Esophagus squamous epithelium (tissue), 5 donors: ENCODE measurements around the gene SHC2. TPM values are rescaled to one million over a fixed set of nuclear protein-coding genes. Genes with fewer than 3 reads are reported as not detected.
A peak's percentile ranks its signal among the peaks of the same experiment; 100 is the strongest.

ENCODE experiments used
- DNase-seq: peaks from one replicate; lab custom pipeline; 2025; lab: John Stamatoyannopoulos, UW
- H3K27ac ChIP-seq, 4 donors: fragments of 200-600 bp; sonication (generic); one replicate each; pipeline ENCODE4 v1.5.1; 2016 to 2019; ENCODE audit warnings: mild to moderate bottlenecking in 1 of 4
- H3K27me3 ChIP-seq, 4 donors: fragments of 200-600 bp; sonication (generic); 1 replicate in 3 of 4; 2 replicates in 1 of 4; pipeline versions ENCODE4 v1.5.1 to v1.6.0; 2017 to 2021; ENCODE audit warnings: antibody characterized with exemption in 1 of 4
- H3K36me3 ChIP-seq, 3 donors: fragments of 200-600 bp; sonication (generic); one replicate each; pipeline ENCODE4 v1.5.1; 2016 to 2019
- H3K4me1 ChIP-seq, 3 donors: fragments of 200-600 bp; sonication (generic); one replicate each; pipeline ENCODE4 v1.5.1; 2017 to 2019
- H3K4me3 ChIP-seq, 4 donors: fragments of 200-600 bp; sonication (generic); 1 replicate in 3 of 4; 2 replicates in 1 of 4; pipeline ENCODE4 v1.5.1; 2016 to 2019; ENCODE audit warnings: mild to moderate bottlenecking in 2 of 4, moderate library complexity in 1 of 4
- H3K9me3 ChIP-seq, 3 donors: fragments of 200-600 bp; sonication (generic); one replicate each; pipeline ENCODE4 v1.5.1; 2016 to 2019
- CTCF ChIP-seq, 6 experiments: fragments of 450-650 bp in 4 of 6; fragments of 200-600 bp in 2 of 6; sonication (generic) in 2 of 6; IDR thresholded peaks; one replicate each; pipeline ENCODE4 v1.5.1; 2016 to 2019; ENCODE audit warnings: antibody characterized with exemption in 6 of 6, mild to moderate bottlenecking in 4 of 6, moderate library complexity in 4 of 6
- POLR2A ChIP-seq, 4 donors: fragments of 450-650 bp; IDR thresholded peaks; one replicate each; pipeline ENCODE4 v1.6.1; 2017; ENCODE audit warnings: antibody characterized with exemption in 4 of 4, mild to moderate bottlenecking in 4 of 4, moderate library complexity in 3 of 4
- WGBS, 2 donors: methylation state at CpG; one replicate each; pipeline ENCODE4 v1.1.5; 2018; 5-methylcytosine and 5-hydroxymethylcytosine counted together
- intact Hi-C: fragments of 100-400 bp; cut with DNase I; formaldehyde crosslinking; loops from one replicate; pipeline ENCODE4 v1.15.0; 2022
- total RNA-seq, 4 donors: library from RNA; depleted of rRNA; stranded (reverse); fragments of >200 nt; gene quantifications; one replicate each; pipeline ENCODE4 v1.1.0, GENCODE V29; 2016
- donor health status: DM: yes; HTN: yes; CAD: no.

SHC2 gene
- total RNA-seq, 4 donors from 2014 or later = 1.1 to 10.2 (median 4.7) TPM

GRCh38 chr19:506404-507285 lies 45.8 kb upstream of the SHC2 start:
- intact Hi-C loops = no loop called here
- peak in 2 of 4 donors; percentile 23 to 45 for TF ChIP-seq POLR2A (IDR thresholded peaks at IDR 0.05)
- TF ChIP-seq CTCF (IDR thresholded peaks at IDR 0.05) = peak; percentile 83 to 99 (median 96)
- peak overlapping the region; percentile 80 to 100 (median 90) for H3K4me3 ChIP-seq
- H3K27me3 ChIP-seq = no peaks in the 10 kb centered on the region
- WGBS, 2 donors = 0 to 2% methylated on average over 4 to 18 of the region's 48 CpGs
- DNase-seq = peak; percentile 96
- peaks cover 27 to 50% (median 33%) of the 10 kb centered on the region in 3 donors for H3K4me1 ChIP-seq
- peak overlapping the region; percentile 92 to 97 (median 96) for H3K27ac ChIP-seq
- peaks cover 0 to 10% (median 0%) of the 10 kb centered on the region in 3 donors for H3K36me3 ChIP-seq
- no peaks in the 10 kb centered on the region for H3K9me3 ChIP-seq

GRCh38 chr19:504616-505015 lies 43.8 kb upstream of the SHC2 start:
- 89% methylated on average over 5 of the region's 14 CpGs; no CpG with 5 or more reads in 1 of the 2 donors for WGBS, 2 donors
- intact Hi-C loops = no loop called here
- TF ChIP-seq CTCF (IDR thresholded peaks at IDR 0.05) = no peak
- TF ChIP-seq POLR2A (IDR thresholded peaks at IDR 0.05) = no peak
- H3K27ac ChIP-seq = no peak overlapping the region
- H3K4me1 ChIP-seq = peaks cover 13 to 35% (median 20%) of the 10 kb centered on the region in 3 donors
- H3K4me3 ChIP-seq = no peak overlapping the region
- H3K9me3 ChIP-seq = no peaks in the 10 kb centered on the region
- peaks cover 0 to 7% (median 0%) of the 10 kb centered on the region in 3 donors for H3K36me3 ChIP-seq
- no peak for DNase-seq
- peaks cover 0 to 6% (median 0%) of the 10 kb centered on the region in 4 donors for H3K27me3 ChIP-seq

GRCh38 chr19:501646-502045 lies 40.8 kb upstream of the SHC2 start:
- H3K27me3 ChIP-seq = peaks cover 3 to 34% (median 8%) of the 10 kb centered on the region in 4 donors
- H3K27ac ChIP-seq = no peak overlapping the region
- peaks cover 8 to 32% (median 15%) of the 10 kb centered on the region in 3 donors for H3K4me1 ChIP-seq
- TF ChIP-seq POLR2A (IDR thresholded peaks at IDR 0.05) (no peak), CTCF (IDR thresholded peaks at IDR 0.05) (no peak)
- no peak overlapping the region for H3K4me3 ChIP-seq
- intact Hi-C loops = no loop called here
- H3K36me3 ChIP-seq = no peaks in the 10 kb centered on the region
- H3K9me3 ChIP-seq = no peaks in the 10 kb centered on the region
- no peak for DNase-seq
- 80 to 91% methylated on average over 8 to 12 of the region's 17 CpGs for whole genome bisulfite sequencing, 2 donors

- no peak for TF ChIP-seq POLR2A (IDR thresholded peaks at IDR 0.05)
- Histone ChIP-seq H3K27ac (no peak overlapping the region), H3K9me3 (no peaks in the 10 kb centered on the region), H3K36me3 (no peaks in the 10 kb centered on the region), H3K4me1 (peaks cover 4 to 38% (median 13%) of the 10 kb centered on the region in 3 donors), H3K4me3 (no peak overlapping the region), H3K27me3 (peaks cover 7 to 58% (median 11%) of the 10 kb centered on the region in 4 donors)
- DNase-seq = no peak
- 69 to 74% methylated on average over 29 to 31 of the region's 31 CpGs for WGBS, 2 donors
- intact Hi-C loops = no loop called here
Observed at GRCh38 chr19:498977-499623, 38.3 kb upstream of the SHC2 start.

GRCh38 chr19:498511-498891 lies 37.7 kb upstream of the SHC2 start:
- Histone ChIP-seq H3K4me1 (peaks cover 4 to 38% (median 13%) of the 10 kb centered on the region in 3 donors), H3K27ac (no peak overlapping the region), H3K36me3 (no peaks in the 10 kb centered on the region), H3K27me3 (peaks cover 7 to 59% (median 11%) of the 10 kb centered on the region in 4 donors), H3K4me3 (no peak overlapping the region), H3K9me3 (no peaks in the 10 kb centered on the region)
- intact Hi-C loops = no loop called here
- no CpG with 5 or more reads among the region's 26 CpGs for WGBS, 2 donors
- DNase-seq = no peak
- TF ChIP-seq POLR2A (IDR thresholded peaks at IDR 0.05) (no peak), CTCF (IDR thresholded peaks at IDR 0.05) (no peak)
